Fibroblast of villous mesenchyme (primary cell): Measurements from ENCODE around the gene DLGAP4. TPM values are rescaled to one million over a fixed set of nuclear protein-coding genes. Genes with fewer than 3 reads are reported as not detected.

Experiments used
- DNase-seq: peaks from one replicate; pipeline ENCODE4 v3.0.0-alpha.2; 2010; ENCODE audit warnings: low read depth
- H3K4me3 ChIP-seq: 2 replicates; pipeline ENCODE4 v1.5.1; 2011; ENCODE audit warnings: low read depth, mild to moderate bottlenecking, low read length
- total RNA-seq: library from RNA; depleted of rRNA; stranded (reverse); fragments of >200 nt; gene quantifications from 2 replicates; pipeline ENCODE4 v1.2.3, GENCODE V29; 2012
- TF ChIP-seq, protein P1 (sequence below): IDR thresholded peaks from 2 replicates; pipeline ENCODE4 v1.5.1; 2012; ENCODE audit warnings: low read depth, mild to moderate bottlenecking, low read length; ENCODE audit not compliant: insufficient read depth

DLGAP4 gene
- total RNA-seq, 1 donor: 15.5 TPM

DNA sequence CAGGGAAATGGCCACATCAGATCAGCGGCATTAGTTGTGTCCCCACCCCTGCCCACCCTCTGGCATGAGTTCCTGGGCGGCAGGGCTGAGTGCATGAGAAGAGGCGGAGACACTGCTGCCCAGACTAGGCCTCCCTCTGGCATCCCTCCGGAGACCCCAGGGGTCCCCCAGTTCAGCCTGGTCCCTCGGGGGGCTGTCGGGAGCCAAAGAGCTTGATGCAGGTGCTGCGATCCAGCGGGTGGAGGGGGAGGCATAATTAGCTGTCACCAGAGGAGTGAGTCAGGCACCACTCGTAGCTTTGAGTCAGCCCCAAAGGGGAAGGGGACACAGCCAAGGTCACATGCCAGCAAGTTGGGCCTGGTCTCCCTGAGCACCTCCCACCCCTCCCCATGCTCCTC, 34.5 kb downstream of the DLGAP4 start:
- DNase-seq: no peak
- H3K4me3 ChIP-seq: no peak overlapping the region
- TF ChIP-seq, protein P1, sequence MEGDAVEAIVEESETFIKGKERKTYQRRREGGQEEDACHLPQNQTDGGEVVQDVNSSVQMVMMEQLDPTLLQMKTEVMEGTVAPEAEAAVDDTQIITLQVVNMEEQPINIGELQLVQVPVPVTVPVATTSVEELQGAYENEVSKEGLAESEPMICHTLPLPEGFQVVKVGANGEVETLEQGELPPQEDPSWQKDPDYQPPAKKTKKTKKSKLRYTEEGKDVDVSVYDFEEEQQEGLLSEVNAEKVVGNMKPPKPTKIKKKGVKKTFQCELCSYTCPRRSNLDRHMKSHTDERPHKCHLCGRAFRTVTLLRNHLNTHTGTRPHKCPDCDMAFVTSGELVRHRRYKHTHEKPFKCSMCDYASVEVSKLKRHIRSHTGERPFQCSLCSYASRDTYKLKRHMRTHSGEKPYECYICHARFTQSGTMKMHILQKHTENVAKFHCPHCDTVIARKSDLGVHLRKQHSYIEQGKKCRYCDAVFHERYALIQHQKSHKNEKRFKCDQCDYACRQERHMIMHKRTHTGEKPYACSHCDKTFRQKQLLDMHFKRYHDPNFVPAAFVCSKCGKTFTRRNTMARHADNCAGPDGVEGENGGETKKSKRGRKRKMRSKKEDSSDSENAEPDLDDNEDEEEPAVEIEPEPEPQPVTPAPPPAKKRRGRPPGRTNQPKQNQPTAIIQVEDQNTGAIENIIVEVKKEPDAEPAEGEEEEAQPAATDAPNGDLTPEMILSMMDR: no peak

DNA sequence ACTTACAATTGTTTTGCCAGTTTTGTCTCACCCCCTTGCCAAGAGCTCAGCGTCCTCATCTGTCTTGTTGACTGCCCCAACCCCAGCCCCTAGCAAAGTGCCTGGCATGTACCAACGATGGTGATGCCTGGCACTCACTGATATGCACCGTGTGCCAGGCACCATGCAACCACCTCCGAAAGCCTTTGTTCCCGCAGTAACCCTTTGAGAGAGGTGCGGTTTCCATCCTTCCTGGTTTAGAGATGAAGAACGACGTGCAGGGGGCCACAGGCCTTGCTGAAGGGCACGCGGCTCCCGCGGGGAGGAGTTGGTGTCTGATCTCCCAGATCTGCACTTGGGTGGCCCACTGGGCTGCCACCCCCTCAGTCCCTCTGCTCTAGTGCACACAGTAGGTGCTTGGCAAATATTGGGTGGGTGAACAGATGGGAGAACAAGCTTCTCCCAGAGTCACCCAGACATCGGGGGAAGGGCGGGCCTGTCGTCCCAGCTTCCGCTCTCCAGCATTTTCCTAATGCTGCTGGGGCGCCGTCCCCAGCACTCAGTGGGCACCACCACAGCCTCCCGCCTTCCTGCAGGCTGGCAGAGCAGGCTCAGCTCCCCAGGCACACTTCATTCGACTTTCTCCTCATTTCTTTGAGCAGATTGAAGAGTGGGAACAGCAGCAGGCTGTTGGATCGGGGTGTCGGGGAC, 35.3 kb downstream of the DLGAP4 start:
- no peak overlapping the region for H3K4me3 ChIP-seq
- no peak for DNase-seq
- TF ChIP-seq, protein P1: no peak

DNA sequence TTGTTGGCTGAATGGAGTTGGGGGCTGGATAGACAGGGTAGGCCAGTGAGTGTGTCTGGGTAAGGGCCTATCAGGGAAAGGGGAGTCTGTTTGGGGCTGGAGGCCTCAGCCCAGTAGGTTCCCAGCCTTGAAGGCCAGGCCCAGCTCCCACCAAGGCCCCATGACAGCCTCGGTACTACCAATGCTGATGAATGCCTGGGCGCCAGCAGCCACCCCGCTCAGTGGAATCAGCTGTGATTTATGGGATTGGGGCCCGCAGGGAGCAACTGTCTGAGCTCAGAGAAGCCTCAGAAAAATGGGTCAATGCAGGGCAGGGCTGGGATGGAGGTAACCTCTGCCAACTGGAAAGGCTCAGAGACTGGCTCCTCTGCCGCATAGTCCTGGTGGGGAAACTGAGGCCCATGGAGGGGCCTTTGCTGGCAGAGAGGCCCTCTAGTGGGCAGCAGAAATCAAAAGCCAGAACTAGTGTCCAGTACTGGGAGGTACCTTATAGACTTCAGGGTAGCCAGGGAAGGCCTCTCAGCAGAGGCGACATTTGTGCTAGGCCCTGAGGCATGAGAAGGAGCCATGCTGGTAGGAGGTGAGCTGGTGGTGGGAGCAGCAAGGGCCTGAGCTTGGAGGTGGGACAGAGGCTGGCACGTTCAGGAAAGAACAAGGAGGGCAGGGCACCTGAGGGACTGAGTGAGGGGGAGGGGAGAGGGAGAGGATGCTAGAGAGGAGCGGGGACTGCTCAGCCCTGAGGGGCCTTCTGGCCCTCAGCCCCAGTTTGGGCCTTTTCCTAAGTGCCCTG, 36.4 kb downstream of the DLGAP4 start:
- DNase-seq: no peak
- TF ChIP-seq, protein P1: no peak
- H3K4me3 ChIP-seq: no peak overlapping the region

DNA sequence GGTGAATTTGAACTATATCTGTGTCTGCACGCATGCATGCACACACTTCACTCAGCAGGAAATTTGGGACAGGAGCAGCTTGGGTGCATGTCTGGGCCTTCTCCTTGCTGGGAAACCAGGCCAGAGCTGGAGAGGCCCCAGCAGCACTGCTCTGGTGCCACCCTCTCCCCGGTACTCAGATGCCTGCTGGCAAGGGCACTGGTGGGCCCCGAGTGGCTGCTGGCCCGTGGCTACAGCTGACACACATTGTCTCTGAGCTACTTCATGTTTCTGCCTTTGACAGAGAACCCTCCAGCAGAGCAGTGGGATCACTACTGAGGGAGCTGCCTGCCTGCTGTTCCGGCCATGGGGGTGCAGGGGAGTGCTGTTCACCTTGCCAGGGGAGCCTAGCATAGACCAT, 37.5 kb downstream of the DLGAP4 start:
- TF ChIP-seq, protein P1: no peak
- H3K4me3 ChIP-seq: no peak overlapping the region
- no peak for DNase-seq

DNA sequence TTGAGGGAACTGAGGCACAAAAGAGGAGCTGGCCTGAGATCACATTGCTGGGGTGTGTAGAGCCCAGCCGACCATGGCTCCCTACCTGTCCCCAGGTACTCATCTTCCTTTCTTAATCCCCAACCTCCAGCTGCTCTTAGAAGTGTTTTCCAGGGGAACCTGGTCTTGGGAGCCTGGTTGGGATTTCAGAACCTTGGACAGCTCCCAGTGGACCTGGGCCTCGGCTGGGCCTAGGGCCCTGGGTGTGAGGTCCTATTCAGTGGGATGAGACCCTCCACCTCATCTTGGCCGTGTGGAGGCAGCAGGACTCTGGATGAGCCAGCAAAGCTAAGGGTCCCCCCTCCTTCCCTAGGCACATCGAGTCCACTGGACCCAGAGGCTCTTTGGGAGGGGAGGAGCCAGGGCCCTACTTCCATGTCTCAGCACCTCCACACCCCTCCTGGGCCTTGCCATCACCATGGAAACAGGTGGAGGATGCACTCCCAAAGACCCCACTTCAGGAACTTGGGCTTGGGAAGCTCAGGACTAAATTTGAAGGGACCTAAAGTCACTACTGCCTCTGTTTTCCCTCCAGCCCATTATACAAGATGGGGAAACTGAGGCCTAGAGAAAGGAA, 38.5 kb downstream of the DLGAP4 start:
- peak; percentile 66 for DNase-seq
- TF ChIP-seq, protein P1: no peak
- no peak overlapping the region for H3K4me3 ChIP-seq

DNA sequence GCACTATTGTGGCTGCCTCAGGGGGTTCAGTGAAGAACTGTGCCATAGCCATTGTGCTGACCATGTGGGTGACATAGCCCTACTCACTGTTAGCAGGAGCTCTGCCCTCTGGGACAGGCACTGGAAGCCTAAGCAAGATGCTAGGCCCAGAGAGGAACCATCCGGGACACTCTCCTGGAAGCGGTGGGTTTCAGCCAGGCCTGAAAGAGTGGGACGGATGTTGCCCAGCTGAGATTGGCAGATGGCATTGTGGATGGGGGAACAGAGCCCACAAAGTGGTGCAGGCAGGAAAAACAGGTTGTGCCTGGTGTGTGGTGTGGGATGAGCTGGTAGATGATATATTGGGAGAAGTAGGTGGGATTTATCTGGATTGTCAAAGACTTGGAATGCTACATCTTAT, 40.1 kb downstream of the DLGAP4 start:
- no peak for DNase-seq
- no peak overlapping the region for H3K4me3 ChIP-seq
- TF ChIP-seq, protein P1: no peak
